ENCODE measurements around the gene SEC22C.

The SEC22C gene, protein sequence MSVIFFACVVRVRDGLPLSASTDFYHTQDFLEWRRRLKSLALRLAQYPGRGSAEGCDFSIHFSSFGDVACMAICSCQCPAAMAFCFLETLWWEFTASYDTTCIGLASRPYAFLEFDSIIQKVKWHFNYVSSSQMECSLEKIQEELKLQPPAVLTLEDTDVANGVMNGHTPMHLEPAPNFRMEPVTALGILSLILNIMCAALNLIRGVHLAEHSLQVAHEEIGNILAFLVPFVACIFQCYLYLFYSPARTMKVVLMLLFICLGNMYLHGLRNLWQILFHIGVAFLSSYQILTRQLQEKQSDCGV

DNA sequence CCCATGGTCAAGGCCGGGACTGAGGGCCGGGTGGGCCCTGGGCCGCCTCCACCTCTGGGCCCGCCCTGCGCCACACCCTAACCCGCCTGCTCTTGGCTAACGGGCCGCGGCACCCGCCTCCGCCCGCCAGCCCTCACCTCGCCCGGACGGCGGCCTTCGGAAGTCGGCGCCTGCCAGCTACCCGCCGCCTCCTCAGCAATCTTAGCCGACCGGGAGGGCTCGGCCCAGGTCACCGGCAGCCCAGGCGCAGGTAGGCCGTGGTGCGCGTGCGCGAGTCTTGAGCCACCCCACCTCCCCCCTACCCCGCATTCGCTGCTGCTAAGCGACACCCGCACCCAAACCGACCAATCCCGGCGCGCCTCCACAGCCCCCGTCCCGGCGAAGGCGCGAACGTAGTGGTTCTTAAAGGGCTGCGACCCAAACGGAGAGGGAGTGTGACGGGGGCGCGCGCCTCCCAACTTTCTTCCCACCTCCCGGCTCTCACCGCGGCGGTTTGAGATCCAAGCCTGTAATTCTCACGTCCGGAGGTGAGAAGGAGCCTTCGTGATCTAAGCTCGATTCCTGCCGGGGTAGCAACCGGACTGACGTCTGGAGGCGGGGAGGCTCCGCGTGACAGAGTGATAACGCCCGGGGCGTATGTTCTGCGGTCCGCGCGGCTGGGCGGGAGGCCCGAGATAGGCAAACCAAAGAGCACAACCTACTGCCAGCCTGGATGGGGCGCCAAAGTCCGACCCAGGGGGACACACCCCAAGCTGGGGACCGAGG, at the start of gene SEC22C:
SEC22C (minus strand) TSS at position 259 of the 765 bp plus-strand sequence. CDS start 12,921 bp downstream, outside the sequence.
- TF ChIP-seq CTCF (IDR thresholded peaks at IDR 0.05; ENCODE audit: low read depth, low read length), result peak; percentile 68
- no peak for TF ChIP-seq EZH2phosphoT487 (IDR thresholded peaks at IDR 0.05; ENCODE audit: low read depth)
- no peaks in the 10 kb centered on the region for H3K27me3 ChIP-seq (ENCODE audit: low read depth, low read length)
- no peaks in the 10 kb centered on the region for H3K9me3 ChIP-seq (ENCODE audit: insufficient read depth, low read length)
- H3K36me3 ChIP-seq (replicated peaks; ENCODE audit: low read depth, low read length), result peaks cover 11% of the 10 kb centered on the region
- peak within 1 kb of the TSS; percentile 90 for H2AFZ ChIP-seq (ENCODE audit: low read depth, low read length)
- H4K20me1 ChIP-seq (ENCODE audit: insufficient read depth, low read length), result no peaks in the 10 kb centered on the region
- peak within 1 kb of the TSS; percentile 79 for H3K4me3 ChIP-seq (ENCODE audit: low read length)
- H3K9ac ChIP-seq (ENCODE audit: low read length), result peak within 1 kb of the TSS; percentile 82
- H3K79me2 ChIP-seq (ENCODE audit: low read length), result peaks cover 38% of the 10 kb centered on the region
- peaks cover 20% of the 10 kb centered on the region for H3K4me1 ChIP-seq (ENCODE audit: low read length)
- H3K27ac ChIP-seq (ENCODE audit: low read length), result peak within 1 kb of the TSS; percentile 66
- H3K4me2 ChIP-seq (ENCODE audit: low read length), result peak within 1 kb of the TSS; percentile 86

- Histone ChIP-seq H2AFZ (ENCODE audit: low read depth, low read length) (no peak overlapping the region), H3K4me1 (ENCODE audit: low read length) (no peaks in the 10 kb centered on the region), H3K79me2 (ENCODE audit: low read length) (peaks cover 84% of the 10 kb centered on the region), H3K36me3 (replicated peaks; ENCODE audit: low read depth, low read length) (peaks cover 2% of the 10 kb centered on the region), H3K4me3 (ENCODE audit: low read length) (no peak overlapping the region), H4K20me1 (ENCODE audit: insufficient read depth, low read length) (peaks cover 50% of the 10 kb centered on the region), H3K9me3 (ENCODE audit: insufficient read depth, low read length) (no peaks in the 10 kb centered on the region), H3K27me3 (ENCODE audit: low read depth, low read length) (no peaks in the 10 kb centered on the region), H3K27ac (ENCODE audit: low read length) (no peak overlapping the region), H3K9ac (ENCODE audit: low read length) (no peak overlapping the region), H3K4me2 (ENCODE audit: low read length) (no peak overlapping the region)
- peak; percentile 61 for TF ChIP-seq CTCF (IDR thresholded peaks at IDR 0.05; ENCODE audit: low read depth, low read length)
- TF ChIP-seq EZH2phosphoT487 (IDR thresholded peaks at IDR 0.05; ENCODE audit: low read depth), result no peak
These were observed 31.7 kb upstream of the SEC22C start for GRCh38 chr3:42613462-42613861.

DNA sequence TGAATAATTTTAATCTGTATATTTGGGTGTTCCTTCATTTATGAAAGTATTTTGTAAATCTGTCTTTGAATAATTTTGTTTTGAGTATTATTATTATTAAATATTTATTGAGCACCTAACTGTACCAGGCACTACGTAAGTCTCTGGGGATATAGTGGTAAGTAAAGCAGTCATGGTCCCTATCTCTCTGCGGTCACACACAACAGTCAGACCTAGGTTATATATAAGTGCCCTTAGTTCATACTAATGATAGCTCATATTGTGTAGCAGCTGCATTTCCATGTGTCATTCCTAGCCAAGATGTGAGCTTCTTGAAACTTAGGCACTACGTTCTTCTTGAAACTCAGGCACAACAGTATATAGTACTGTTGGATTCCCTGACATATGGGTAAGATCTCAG, 31.2 kb upstream of the SEC22C start:
- no peaks in the 10 kb centered on the region for H3K27me3 ChIP-seq (ENCODE audit: low read depth, low read length)
- H2AFZ ChIP-seq (ENCODE audit: low read depth, low read length), result no peak overlapping the region
- no peak for TF ChIP-seq EZH2phosphoT487 (IDR thresholded peaks at IDR 0.05; ENCODE audit: low read depth)
- no peak overlapping the region for H3K4me2 ChIP-seq (ENCODE audit: low read length)
- H3K27ac ChIP-seq (ENCODE audit: low read length), result no peak overlapping the region
- peaks cover 89% of the 10 kb centered on the region for H3K79me2 ChIP-seq (ENCODE audit: low read length)
- H3K9ac ChIP-seq (ENCODE audit: low read length), result no peak overlapping the region
- no peak overlapping the region for H3K4me3 ChIP-seq (ENCODE audit: low read length)
- H4K20me1 ChIP-seq (ENCODE audit: insufficient read depth, low read length), result peaks cover 55% of the 10 kb centered on the region
- peaks cover 6% of the 10 kb centered on the region for H3K36me3 ChIP-seq (replicated peaks; ENCODE audit: low read depth, low read length)
- no peaks in the 10 kb centered on the region for H3K9me3 ChIP-seq (ENCODE audit: insufficient read depth, low read length)
- H3K4me1 ChIP-seq (ENCODE audit: low read length), result no peaks in the 10 kb centered on the region

DNA sequence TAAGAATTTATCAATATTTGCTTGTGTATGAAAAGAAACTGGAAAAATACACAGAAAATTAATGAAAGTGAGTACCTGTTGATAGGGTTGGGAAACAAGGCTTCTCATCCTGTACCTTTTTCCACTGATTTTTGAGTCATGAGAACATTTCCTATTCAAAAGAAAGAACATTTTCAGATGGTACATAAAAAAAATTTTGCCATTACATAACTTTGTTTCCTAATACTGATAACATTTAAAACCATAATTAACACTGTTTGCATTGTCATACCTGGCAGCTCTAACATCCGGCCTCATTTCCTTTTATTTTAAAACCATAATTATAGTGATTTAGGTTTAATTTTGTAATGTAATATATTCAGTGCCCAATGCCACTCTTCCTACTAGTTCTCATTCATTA, 30.4 kb upstream of the SEC22C start:
- no peaks in the 10 kb centered on the region for H3K4me1 ChIP-seq (ENCODE audit: low read length)
- H3K9ac ChIP-seq (ENCODE audit: low read length), result no peak overlapping the region
- H3K27ac ChIP-seq (ENCODE audit: low read length), result no peak overlapping the region
- H3K4me2 ChIP-seq (ENCODE audit: low read length), result no peak overlapping the region
- no peak overlapping the region for H2AFZ ChIP-seq (ENCODE audit: low read depth, low read length)
- H3K9me3 ChIP-seq (ENCODE audit: insufficient read depth, low read length), result no peaks in the 10 kb centered on the region
- no peaks in the 10 kb centered on the region for H3K27me3 ChIP-seq (ENCODE audit: low read depth, low read length)
- no peak overlapping the region for H3K4me3 ChIP-seq (ENCODE audit: low read length)
- H3K36me3 ChIP-seq (replicated peaks; ENCODE audit: low read depth, low read length), result peaks cover 11% of the 10 kb centered on the region
- no peak for TF ChIP-seq CTCF (IDR thresholded peaks at IDR 0.05; ENCODE audit: low read depth, low read length)
- no peak for TF ChIP-seq EZH2phosphoT487 (IDR thresholded peaks at IDR 0.05; ENCODE audit: low read depth)
- H3K79me2 ChIP-seq (ENCODE audit: low read length), result peaks cover 95% of the 10 kb centered on the region
- peaks cover 57% of the 10 kb centered on the region for H4K20me1 ChIP-seq (ENCODE audit: insufficient read depth, low read length)
